ENCODE measurements around the gene KRTAP10-6. TPM values are rescaled to one million over a fixed set of nuclear protein-coding genes. Genes with fewer than 3 reads are reported as not detected.
"Not testable (repeated sequence)": the region's sequence is repeated elsewhere in the genome, so short reads cannot be mapped to it uniquely, and the experiment has no call there.

The KRTAP10-6 gene
- total RNA-seq, 2 donors from 2014 or later, result not detected

DNA sequence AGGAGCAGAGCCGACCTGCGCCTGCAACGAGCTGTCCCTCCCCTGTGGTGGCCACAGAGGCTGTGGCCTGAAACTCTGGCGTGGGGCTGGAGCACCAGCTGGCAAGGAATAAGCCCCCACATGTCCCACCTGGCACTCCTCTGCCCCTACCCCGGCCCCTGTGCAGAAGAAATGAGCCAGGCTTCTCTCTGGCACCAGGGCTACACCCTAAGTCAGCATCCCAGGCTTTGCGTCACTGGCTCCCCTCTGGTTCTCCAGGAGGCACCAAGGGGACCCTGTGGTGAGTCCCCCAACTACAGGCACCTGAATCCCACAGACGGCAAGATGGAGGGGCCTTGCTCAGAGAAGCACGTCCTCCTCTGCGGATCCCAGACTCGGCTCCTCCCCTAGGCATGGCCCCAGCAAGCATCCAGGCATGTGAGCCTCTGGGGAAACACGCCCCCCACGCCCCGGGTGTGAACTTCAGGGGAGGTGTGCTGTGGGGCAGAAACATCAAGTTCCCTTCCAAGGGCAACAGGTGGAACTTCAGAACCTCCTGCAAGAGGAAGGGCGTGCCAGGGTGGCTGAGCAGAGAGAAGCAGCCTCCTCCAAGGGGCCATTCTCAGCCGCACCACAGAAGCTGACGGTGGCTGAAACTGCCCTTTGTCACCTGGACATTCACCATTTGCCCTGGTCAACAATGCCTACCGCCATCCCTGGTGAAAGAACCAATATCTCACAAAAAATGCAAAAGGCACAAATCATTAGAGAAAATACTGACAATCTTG lies 11.0 kb upstream of the KRTAP10-6 start:
- no peak overlapping the region for H3K27ac ChIP-seq
- DNase-seq (no peak), ATAC-seq (no peak)
- WGBS, 2 donors, result 47 to 57% methylated on average over 6 to 17 of the region's 17 CpGs
- H3K4me3 ChIP-seq, result no peak overlapping the region
- H3K9me3 ChIP-seq, result no peaks in the 10 kb centered on the region
- H3K27me3 ChIP-seq, result no peaks in the 10 kb centered on the region
- no peaks in the 10 kb centered on the region for H3K4me1 ChIP-seq
- no peaks in the 10 kb centered on the region for H3K36me3 ChIP-seq (replicated peaks in 1 of 2; ENCODE audit: insufficient read depth in 1 of 2, low read depth in 2 of 2)
- TF ChIP-seq, protein P1, sequence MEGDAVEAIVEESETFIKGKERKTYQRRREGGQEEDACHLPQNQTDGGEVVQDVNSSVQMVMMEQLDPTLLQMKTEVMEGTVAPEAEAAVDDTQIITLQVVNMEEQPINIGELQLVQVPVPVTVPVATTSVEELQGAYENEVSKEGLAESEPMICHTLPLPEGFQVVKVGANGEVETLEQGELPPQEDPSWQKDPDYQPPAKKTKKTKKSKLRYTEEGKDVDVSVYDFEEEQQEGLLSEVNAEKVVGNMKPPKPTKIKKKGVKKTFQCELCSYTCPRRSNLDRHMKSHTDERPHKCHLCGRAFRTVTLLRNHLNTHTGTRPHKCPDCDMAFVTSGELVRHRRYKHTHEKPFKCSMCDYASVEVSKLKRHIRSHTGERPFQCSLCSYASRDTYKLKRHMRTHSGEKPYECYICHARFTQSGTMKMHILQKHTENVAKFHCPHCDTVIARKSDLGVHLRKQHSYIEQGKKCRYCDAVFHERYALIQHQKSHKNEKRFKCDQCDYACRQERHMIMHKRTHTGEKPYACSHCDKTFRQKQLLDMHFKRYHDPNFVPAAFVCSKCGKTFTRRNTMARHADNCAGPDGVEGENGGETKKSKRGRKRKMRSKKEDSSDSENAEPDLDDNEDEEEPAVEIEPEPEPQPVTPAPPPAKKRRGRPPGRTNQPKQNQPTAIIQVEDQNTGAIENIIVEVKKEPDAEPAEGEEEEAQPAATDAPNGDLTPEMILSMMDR (IDR thresholded peaks at IDR 0.05), result no peak
- no peak for TF ChIP-seq POLR2A (IDR thresholded peaks at IDR 0.05)
- intact Hi-C loops (cut with DNase I), result no loop called here

DNA sequence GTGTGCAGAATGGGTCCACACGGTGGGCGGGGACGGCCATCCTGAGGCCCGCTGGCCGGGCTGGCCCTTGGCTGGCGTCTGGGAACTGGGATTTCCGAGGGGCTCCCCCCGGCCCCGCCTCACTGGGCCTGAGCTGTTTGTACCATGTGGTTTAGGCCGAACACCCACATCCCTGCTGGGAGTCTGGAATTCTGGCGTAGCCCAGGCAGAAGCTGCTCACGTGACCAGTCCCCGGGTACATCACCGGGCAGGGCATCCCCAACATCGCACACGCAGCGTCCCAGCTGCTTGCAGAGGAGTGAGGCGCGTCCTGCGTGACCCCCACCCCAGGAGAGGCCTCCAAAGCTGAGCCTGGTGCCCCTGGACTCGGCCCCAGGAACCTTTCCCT lies 10.2 kb upstream of the KRTAP10-6 start:
- no peak for ATAC-seq
- intact Hi-C loops (cut with DNase I), result no loop called here

DNA sequence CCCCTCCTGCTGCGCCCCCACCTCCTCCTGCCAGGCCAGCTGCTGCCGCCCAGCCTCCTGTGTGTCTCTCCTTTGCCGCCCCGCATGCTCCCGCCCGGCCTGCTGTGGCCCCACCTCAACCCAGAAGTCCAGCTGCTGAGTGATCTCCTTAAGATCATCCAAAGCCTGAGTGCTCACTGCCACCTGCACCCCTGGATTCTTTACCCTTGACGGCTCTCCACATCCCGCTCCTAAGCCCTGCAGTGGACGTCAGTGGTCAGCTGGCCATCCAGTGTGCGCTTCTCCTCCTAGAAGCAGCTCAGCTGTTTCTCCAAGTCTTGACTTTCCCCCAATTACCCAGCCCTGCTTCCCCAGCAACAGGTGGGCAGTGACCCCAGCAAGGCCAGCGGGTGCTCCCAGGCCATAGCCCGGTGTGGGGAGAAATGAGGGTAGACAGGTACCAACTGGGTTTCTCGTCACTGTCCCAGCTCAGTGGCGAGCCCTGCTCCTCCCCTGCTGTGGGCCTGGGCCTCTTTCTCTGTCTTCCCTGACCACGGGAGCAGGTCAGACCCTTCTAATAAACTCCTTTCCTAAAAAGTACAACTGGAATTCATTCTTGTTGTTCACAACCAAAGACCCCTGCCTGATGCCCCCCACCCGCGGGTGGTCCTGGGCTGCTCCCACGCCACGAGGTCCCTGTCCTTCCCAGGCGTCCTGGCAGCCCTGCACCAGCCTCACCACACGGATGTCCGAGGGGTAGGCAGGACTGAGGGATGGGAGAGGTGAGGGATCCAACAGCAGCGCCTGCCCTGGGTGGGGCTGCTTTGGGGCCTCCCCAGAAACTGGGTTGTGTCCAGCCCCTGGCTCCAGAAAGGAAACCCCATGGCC lies 9.5 kb upstream of the KRTAP10-6 start:
- TF ChIP-seq POLR2A (IDR thresholded peaks at IDR 0.05), result no peak
- TF ChIP-seq, protein P1 (IDR thresholded peaks at IDR 0.05), result no peak
- Histone ChIP-seq H3K4me1 (no peaks in the 10 kb centered on the region), H3K27ac (no peak overlapping the region), H3K36me3 (replicated peaks in 1 of 2; ENCODE audit: insufficient read depth in 1 of 2, low read depth in 2 of 2) (no peaks in the 10 kb centered on the region), H3K4me3 (no peak overlapping the region), H3K27me3 (no peaks in the 10 kb centered on the region), H3K9me3 (no peaks in the 10 kb centered on the region)
- ATAC-seq (no peak), DNase-seq (no peak)
- intact Hi-C loops (cut with DNase I), result no loop called here
- WGBS, 2 donors, result 45 to 70% methylated on average over 22 to 23 of the region's 23 CpGs

More for the DNA sequence above, 10.2 kb upstream of the KRTAP10-6 start:
- H3K4me3 ChIP-seq, result no peak overlapping the region
- H3K27me3 ChIP-seq, result no peaks in the 10 kb centered on the region
- no peak for TF ChIP-seq POLR2A (IDR thresholded peaks at IDR 0.05)
- TF ChIP-seq, protein P1 (IDR thresholded peaks at IDR 0.05), result no peak
- H3K36me3 ChIP-seq (replicated peaks in 1 of 2; ENCODE audit: insufficient read depth in 1 of 2, low read depth in 2 of 2), result no peaks in the 10 kb centered on the region
- no peak for DNase-seq
- H3K4me1 ChIP-seq, result no peaks in the 10 kb centered on the region
- whole genome bisulfite sequencing, 2 donors, result 51% methylated on average over 17 of the region's 21 CpGs; no CpG with 5 or more reads in 1 of the 2 donors
- no peak overlapping the region for H3K27ac ChIP-seq
- no peaks in the 10 kb centered on the region for H3K9me3 ChIP-seq

DNA sequence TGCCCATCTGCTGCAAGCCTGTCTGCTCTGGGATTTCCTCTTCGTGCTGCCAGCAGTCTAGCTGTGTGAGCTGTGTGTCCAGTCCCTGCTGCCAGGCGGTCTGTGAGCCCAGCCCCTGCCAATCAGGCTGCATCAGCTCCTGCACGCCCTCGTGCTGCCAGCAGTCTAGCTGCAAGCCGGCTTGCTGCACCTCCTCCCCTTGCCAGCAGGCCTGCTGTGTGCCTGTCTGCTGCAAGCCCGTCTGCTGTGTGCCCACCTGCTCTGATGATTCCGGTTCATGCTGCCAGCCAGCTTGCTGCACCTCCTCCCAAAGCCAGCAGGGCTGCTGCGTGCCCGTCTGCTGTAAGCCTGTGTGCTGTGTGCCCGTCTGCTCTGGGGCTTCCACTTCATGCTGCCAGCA lies 8.8 kb upstream of the KRTAP10-6 start:
- H3K9me3 ChIP-seq; H3K27ac ChIP-seq; ATAC-seq; H3K27me3 ChIP-seq; H3K36me3 ChIP-seq (replicated peaks in 1 of 2; ENCODE audit: insufficient read depth in 1 of 2, low read depth in 2 of 2); DNase-seq; H3K4me3 ChIP-seq; intact Hi-C loops (cut with DNase I); H3K4me1 ChIP-seq: not testable (repeated sequence)
- 50 to 67% methylated on average over 8 to 9 of the region's 10 CpGs for WGBS, 2 donors

DNA sequence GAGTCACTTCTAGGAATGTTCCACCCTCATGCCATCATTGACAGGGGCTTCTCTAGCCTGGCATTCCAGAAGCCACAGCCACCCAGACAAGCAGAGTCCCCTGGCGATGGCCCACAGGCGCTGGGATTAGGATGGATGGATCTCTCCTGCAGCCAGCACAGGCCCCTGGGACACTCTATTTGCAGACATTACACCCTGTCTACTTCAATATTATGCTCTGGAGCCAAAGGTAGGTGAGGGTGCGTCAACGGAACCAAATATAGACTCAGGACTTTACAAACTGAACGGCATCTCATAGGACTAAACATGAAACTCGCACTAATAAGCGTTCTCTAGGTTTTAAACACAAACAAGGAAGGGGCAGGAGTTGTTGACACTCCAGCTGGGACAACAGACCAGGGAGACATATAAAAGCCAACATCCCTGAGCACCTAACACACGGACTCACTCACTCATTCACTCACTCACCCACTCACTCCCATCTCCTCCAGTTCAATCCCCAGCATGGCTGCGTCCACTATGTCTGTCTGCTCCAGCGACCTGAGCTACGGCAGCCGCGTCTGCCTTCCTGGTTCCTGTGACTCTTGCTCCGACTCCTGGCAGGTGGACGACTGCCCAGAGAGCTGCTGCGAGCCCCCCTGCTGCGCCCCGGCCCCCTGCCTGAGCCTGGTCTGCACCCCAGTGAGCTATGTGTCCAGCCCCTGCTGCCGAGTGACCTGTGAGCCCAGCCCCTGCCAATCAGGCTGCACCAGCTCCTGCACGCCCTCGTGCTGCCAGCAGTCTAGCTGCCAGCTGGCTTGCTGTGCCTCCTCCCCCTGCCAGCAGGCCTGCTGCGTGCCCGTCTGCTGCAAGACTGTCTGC lies 8.0 kb upstream of the KRTAP10-6 start, which contains the start of gene KRTAP10-7:
KRTAP10-7 (plus strand) TSS at position 480 of the 861 bp plus-strand sequence; CDS start at position 505, 25 bp downstream.
- H3K36me3 ChIP-seq (replicated peaks in 1 of 2; ENCODE audit: insufficient read depth in 1 of 2, low read depth in 2 of 2); DNase-seq; intact Hi-C loops (cut with DNase I); H3K4me3 ChIP-seq; ATAC-seq; H3K4me1 ChIP-seq; H3K27me3 ChIP-seq; H3K27ac ChIP-seq; H3K9me3 ChIP-seq: not testable (repeated sequence)
- WGBS, 2 donors, result 51 to 61% methylated on average over 13 to 18 of the region's 23 CpGs

Measured in body of pancreas (tissue), 4 donors.